Caco-2 (cell line): ENCODE data around the gene NOPCHAP1. TPM values are rescaled to one million over a fixed set of nuclear protein-coding genes. Genes with fewer than 3 reads are reported as not detected.

Experiments
- BruUV-seq: library from RNA; stranded (reverse); fragments of 400-500 nt; replicated peaks from 2 replicates; lab custom pipeline; 2021; lab: Mats Ljungman, UMichigan
- CTCF ChIA-PET: fragments of 300-600 bp; sonication (Branson Sonifier 250); formaldehyde crosslinking; loops from one replicate; lab custom pipeline; 2022; ENCODE audit warnings: antibody characterized with exemption; lab: Charles Lee
- POLR2A ChIA-PET: fragments of 300-600 bp; sonication (Branson Sonifier 250); formaldehyde crosslinking; loops from one replicate; lab custom pipeline; 2022; ENCODE audit warnings: antibody characterized with exemption; lab: Charles Lee
- DNase-seq, 2 experiments: peaks; one replicate each; pipeline versions ENCODE4 v3.0.0 to v3.0.0-alpha.2; 2020 to 2022
- H3K27me3 ChIP-seq: replicated peaks from 2 replicates; pipeline ENCODE4 v1.6.0; 2011; ENCODE audit warnings: low read length; ENCODE audit not compliant: control insufficient read depth, insufficient read depth
- H3K36me3 ChIP-seq: 2 replicates; pipeline ENCODE4 v1.5.1; 2011; ENCODE audit warnings: low read length; ENCODE audit not compliant: control insufficient read depth, insufficient read depth
- H3K4me1 ChIP-seq: fragments of 250-450 bp; sonication (Bioruptor Pico); 2 replicates; pipeline ENCODE4 v1.5.1; 2020; ENCODE audit warnings: mild to moderate bottlenecking
- H3K4me3 ChIP-seq: 2 replicates; pipeline ENCODE4 v1.5.1; 2011; ENCODE audit warnings: low read depth, mild to moderate bottlenecking, control low read depth, low read length
- H3K9me3 ChIP-seq: fragments of 250-450 bp; sonication (Bioruptor Pico); 2 replicates; pipeline ENCODE4 v1.5.1; 2020; ENCODE audit warnings: mild to moderate bottlenecking, moderate library complexity
- H3K27ac Mint-ChIP-seq: one replicate; pipeline ENCODE4 v1.8.0; 2022; ENCODE audit warnings: mixed read lengths; ENCODE audit not compliant: unreplicated experiment
- H3K27me3 Mint-ChIP-seq: one replicate; pipeline ENCODE4 v1.8.0; 2022; ENCODE audit warnings: mixed read lengths; ENCODE audit not compliant: insufficient read depth, unreplicated experiment
- H3K36me3 Mint-ChIP-seq: one replicate; pipeline ENCODE4 v1.8.0; 2022; ENCODE audit warnings: mild to moderate bottlenecking, mixed read lengths; ENCODE audit not compliant: insufficient read depth, unreplicated experiment
- H3K4me1 Mint-ChIP-seq: one replicate; pipeline ENCODE4 v1.8.0; 2022; ENCODE audit warnings: low read depth, mixed read lengths; ENCODE audit not compliant: unreplicated experiment
- H3K4me3 Mint-ChIP-seq: one replicate; pipeline ENCODE4 v1.8.0; 2022; ENCODE audit warnings: mild to moderate bottlenecking, moderate library complexity, mixed read lengths; ENCODE audit not compliant: unreplicated experiment
- H3K9me3 Mint-ChIP-seq: one replicate; pipeline ENCODE4 v1.8.0; 2022; ENCODE audit warnings: mixed read lengths; ENCODE audit not compliant: unreplicated experiment
- intact Hi-C: fragments of 100-400 bp; cut with micrococcal nuclease; formaldehyde crosslinking; loops from one replicate; pipeline ENCODE4 v1.10.0; 2022; ENCODE audit not compliant: unreplicated experiment
- total RNA-seq: library from RNA; stranded (reverse); gene quantifications from 2 replicates; pipeline ENCODE4 v1.2.3, GENCODE V29; 2022
- TF ChIP-seq, protein P1 (sequence below), 2 experiments: fragments of 200-600 bp in 1 of 2; IDR thresholded peaks; 1 replicate in 1 of 2; 2 replicates in 1 of 2; pipeline versions ENCODE4 v1.5.1 to v1.8.0; 2011 to 2022; ENCODE audit warnings: antibody characterized with exemption in 1 of 2, control low read depth in 1 of 2, inconsistent platforms in 1 of 2, low read depth in 1 of 2, low read length in 1 of 2, mild to moderate bottlenecking in 1 of 2, moderate library complexity in 1 of 2; ENCODE audit not compliant: insufficient read depth in 1 of 2, severe bottlenecking in 1 of 2, unreplicated experiment in 1 of 2

NOPCHAP1 gene
- total RNA-seq, 1 experiment from 2014 or later, result 23.0 TPM

DNA sequence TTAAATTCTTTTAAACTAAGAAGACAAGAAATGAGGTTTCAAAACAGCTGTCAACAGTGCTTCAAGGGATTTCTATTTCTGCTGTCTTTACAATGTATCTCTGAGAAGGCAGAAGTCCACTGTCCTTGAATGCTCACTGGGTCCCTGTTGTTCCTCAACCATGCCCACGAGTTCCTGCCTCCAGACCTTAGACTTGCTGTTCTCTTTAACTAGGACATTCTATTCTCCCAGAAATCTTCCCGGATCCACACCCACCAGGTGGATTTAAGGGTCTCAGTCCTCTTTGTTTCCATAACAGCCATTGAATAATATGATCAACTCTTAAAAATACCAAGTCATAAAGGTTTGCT is 21.3 kb upstream of the NOPCHAP1 start:
- H3K4me1 ChIP-seq, result peaks cover 2% of the 10 kb centered on the region; the same call in 1 of the 2 replicates
- Mint-ChIP-seq H3K4me1 (no peaks in the 10 kb centered on the region), H3K4me3 (no peak overlapping the region), H3K9me3 (no peaks in the 10 kb centered on the region), H3K27ac (no peak overlapping the region), H3K27me3 (no peaks in the 10 kb centered on the region), H3K36me3 (no peaks in the 10 kb centered on the region)
- TF ChIP-seq, protein P1, sequence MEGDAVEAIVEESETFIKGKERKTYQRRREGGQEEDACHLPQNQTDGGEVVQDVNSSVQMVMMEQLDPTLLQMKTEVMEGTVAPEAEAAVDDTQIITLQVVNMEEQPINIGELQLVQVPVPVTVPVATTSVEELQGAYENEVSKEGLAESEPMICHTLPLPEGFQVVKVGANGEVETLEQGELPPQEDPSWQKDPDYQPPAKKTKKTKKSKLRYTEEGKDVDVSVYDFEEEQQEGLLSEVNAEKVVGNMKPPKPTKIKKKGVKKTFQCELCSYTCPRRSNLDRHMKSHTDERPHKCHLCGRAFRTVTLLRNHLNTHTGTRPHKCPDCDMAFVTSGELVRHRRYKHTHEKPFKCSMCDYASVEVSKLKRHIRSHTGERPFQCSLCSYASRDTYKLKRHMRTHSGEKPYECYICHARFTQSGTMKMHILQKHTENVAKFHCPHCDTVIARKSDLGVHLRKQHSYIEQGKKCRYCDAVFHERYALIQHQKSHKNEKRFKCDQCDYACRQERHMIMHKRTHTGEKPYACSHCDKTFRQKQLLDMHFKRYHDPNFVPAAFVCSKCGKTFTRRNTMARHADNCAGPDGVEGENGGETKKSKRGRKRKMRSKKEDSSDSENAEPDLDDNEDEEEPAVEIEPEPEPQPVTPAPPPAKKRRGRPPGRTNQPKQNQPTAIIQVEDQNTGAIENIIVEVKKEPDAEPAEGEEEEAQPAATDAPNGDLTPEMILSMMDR (IDR thresholded peaks at IDR 0.05; ENCODE audit: insufficient read depth in 1 of 2, low read depth in 1 of 2, low read length in 1 of 2, severe bottlenecking in 1 of 2, unreplicated experiment in 1 of 2), result no peak
- POLR2A ChIA-PET, result no interaction called here
- intact Hi-C loops, result no loop called here
- no peaks in the 10 kb centered on the region for H3K36me3 ChIP-seq
- BruUV-seq, result no TSS peak
- CTCF ChIA-PET, result no interaction called here
- no peak overlapping the region for H3K4me3 ChIP-seq
- H3K27me3 ChIP-seq, result no peaks in the 10 kb centered on the region
- no peak for DNase-seq
- no peaks in the 10 kb centered on the region for H3K9me3 ChIP-seq

DNA sequence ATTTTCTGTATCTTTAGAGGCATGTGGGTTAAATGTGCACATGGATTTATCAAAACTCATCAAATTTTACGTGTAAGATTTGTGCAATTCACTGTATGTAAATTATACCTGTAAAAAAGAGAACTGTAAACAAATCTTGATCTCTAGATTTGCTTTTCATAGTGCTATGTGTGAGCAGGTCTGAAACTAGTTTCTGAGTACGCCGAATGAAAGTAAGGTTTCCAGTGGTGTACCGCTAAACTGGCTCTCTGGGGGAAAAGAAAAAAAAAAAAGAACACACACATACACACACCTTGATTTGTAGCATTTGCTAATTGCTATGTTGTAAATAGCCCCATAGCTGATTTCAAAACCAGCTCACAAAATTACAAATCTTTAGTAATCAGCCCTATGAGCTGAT is 19.4 kb upstream of the NOPCHAP1 start:
- DNase-seq, result no peak
- H3K9me3 Mint-ChIP-seq, result no peaks in the 10 kb centered on the region
- Histone ChIP-seq H3K4me1 (no peaks in the 10 kb centered on the region), H3K27me3 (no peaks in the 10 kb centered on the region), H3K4me3 (no peak overlapping the region), H3K9me3 (no peaks in the 10 kb centered on the region), H3K36me3 (no peaks in the 10 kb centered on the region)
- intact Hi-C loops, result no loop called here
- no TSS peak for BruUV-seq
- no peaks in the 10 kb centered on the region for H3K27me3 Mint-ChIP-seq
- CTCF ChIA-PET, result no interaction called here
- no peak overlapping the region for H3K4me3 Mint-ChIP-seq
- no peaks in the 10 kb centered on the region for H3K36me3 Mint-ChIP-seq
- H3K4me1 Mint-ChIP-seq, result no peaks in the 10 kb centered on the region
- no peak overlapping the region for H3K27ac Mint-ChIP-seq
- POLR2A ChIA-PET, result no interaction called here
- TF ChIP-seq, protein P1 (IDR thresholded peaks at IDR 0.05; ENCODE audit: insufficient read depth in 1 of 2, low read depth in 1 of 2, low read length in 1 of 2, severe bottlenecking in 1 of 2, unreplicated experiment in 1 of 2), result no peak

- POLR2A ChIA-PET, result no interaction called here
- H3K27me3 Mint-ChIP-seq, result no peaks in the 10 kb centered on the region
- TF ChIP-seq, protein P1 (IDR thresholded peaks at IDR 0.05; ENCODE audit: insufficient read depth in 1 of 2, low read depth in 1 of 2, low read length in 1 of 2, severe bottlenecking in 1 of 2, unreplicated experiment in 1 of 2), result no peak
- CTCF ChIA-PET, result no interaction called here
- intact Hi-C loops, result no loop called here
- no peaks in the 10 kb centered on the region for H3K9me3 Mint-ChIP-seq
- no TSS peak for BruUV-seq
- H3K27ac Mint-ChIP-seq, result no peak overlapping the region
- Histone ChIP-seq H3K9me3 (no peaks in the 10 kb centered on the region), H3K27me3 (no peaks in the 10 kb centered on the region), H3K36me3 (no peaks in the 10 kb centered on the region), H3K4me1 (no peaks in the 10 kb centered on the region), H3K4me3 (no peak overlapping the region)
- DNase-seq, result no peak
- no peak overlapping the region for H3K4me3 Mint-ChIP-seq
- H3K4me1 Mint-ChIP-seq, result no peaks in the 10 kb centered on the region
- H3K36me3 Mint-ChIP-seq, result no peaks in the 10 kb centered on the region
These were observed 16.8 kb upstream of the NOPCHAP1 start for GRCh38 chr12:104969343-104969742.
